HK-2 (cell line): ENCODE results near the gene GSG1L2.

Source experiments
- DNase-seq: peaks from one replicate; pipeline ENCODE4 v3.0.0-alpha.2; 2018; ENCODE audit not compliant: unreplicated experiment

Gene GSG1L2

DNA sequence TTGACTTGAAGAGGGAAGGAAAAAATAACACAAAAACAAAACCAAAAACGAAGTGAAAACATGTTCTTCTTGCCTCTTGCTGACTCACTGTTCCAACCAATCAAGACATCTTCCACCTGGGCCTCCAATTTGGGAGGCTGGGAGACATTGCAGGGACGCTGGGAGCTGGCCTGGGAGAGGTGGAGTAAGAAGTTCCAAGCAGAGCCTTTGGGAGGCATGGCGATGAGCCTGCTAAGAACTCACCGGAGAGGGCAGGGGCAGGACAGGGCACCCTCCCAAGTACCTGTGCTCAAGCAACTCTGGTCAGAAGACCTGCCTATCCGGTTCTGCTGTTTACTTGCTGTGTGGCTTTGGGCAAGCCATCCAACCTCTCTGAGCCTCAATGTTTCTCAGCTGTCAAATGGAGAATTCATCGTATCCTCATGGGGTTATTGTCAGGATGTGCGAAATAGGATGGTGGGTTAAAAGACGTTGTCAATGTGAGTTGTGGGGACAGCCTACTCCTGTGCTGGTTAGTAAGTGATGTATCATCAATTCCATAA lies 3.0 kb upstream of the GSG1L2 start:
- no peak for DNase-seq

DNA sequence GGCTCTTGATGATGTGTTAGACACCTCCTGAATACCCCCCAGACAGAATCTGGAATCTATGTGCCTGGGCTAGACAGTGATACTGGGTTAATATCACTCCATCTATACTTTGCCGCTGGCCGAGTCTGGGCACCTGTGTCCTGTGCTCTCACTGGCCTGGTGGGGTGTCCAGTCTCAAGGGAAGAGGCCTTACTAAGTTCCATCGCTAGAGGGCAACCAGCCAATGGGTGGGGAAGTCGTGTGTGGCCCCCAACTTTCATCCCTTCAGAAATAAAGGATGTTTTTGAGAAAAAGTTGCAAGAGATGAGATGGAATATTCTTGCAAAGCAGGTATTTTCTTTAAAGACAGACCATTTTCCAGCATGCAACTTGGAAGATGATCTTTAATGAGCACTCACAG lies 2.2 kb upstream of the GSG1L2 start:
- DNase-seq, result no peak

DNA sequence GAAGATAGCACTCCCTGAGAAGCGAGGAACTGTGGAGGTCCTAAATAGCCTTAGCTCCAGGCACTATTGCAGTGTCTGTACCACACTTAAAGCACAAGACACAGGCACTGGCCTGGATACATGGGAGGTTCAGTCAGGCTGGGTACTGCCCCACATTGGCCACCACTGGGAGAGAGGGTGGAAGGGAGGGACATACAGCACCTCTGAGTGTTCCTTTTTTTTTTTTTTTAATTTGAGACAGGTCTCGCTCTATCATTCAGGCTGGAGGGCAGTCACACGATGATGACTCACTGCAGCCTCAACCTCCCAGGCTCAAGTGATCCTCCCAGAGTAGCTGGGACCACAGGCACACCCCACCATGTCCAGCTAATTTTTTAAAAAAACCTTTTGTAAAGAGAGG lies 1.4 kb downstream of the GSG1L2 start:
- no peak for DNase-seq

DNA sequence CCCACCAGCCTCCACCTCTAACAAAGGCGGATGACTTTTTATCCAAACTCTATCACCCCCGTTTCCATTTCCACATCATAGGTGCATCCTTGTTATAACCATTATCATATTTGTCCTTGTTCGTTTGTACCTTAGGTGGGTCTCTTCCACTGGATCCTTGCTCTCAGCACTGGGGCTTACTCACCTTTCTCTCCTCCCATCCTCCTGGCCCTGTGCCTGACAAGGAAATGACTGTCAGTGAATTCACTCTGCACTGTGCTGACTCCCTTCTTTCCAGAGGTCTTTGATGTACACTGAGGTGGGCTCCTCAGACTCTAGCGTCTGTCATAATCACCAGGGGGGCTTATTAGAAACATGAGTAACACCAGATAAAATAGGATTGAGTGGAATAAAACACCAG lies 3.1 kb downstream of the GSG1L2 start:
- no peak for DNase-seq

DNA sequence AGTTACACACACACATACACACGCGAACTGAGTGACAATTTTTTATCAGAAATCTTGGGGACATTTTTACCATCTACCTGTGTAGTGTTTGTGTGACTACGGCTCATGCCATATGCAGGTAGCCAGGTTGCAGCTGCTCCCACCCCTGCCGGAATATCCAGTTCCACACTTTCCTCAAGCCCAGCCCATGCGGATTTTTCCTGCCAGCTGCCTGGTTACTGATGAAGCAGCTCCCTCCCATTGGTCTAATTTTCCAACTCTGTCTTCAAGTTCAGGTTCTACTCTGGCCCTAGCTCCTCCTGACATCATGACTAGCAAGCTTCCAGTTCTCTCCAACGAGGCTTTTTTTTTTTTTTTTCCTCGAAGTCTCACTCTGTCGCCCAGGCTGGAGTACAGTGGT lies 4.8 kb downstream of the GSG1L2 start:
- DNase-seq, result no peak

DNA sequence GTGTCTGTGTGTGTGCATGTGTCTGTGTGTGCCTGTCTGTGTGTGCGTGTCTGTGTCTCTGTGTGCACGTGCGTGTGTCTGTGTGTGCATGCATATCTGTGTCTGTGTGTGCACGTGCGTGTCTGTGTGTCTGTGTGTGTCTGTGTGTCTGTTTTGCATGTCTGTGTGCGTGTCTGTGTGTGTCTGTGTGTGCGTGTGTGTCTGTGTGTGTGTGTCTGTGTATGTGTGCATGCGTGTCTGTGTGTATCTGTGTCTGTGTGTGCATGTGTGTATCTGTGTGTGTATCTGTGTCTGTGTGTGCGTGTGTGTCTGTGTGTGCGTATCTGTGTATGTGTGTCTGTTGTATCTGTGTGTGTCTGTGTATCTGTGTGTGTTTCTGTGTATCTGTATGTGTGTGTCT lies 5.4 kb downstream of the GSG1L2 start:
- DNase-seq, result no peak

DNA sequence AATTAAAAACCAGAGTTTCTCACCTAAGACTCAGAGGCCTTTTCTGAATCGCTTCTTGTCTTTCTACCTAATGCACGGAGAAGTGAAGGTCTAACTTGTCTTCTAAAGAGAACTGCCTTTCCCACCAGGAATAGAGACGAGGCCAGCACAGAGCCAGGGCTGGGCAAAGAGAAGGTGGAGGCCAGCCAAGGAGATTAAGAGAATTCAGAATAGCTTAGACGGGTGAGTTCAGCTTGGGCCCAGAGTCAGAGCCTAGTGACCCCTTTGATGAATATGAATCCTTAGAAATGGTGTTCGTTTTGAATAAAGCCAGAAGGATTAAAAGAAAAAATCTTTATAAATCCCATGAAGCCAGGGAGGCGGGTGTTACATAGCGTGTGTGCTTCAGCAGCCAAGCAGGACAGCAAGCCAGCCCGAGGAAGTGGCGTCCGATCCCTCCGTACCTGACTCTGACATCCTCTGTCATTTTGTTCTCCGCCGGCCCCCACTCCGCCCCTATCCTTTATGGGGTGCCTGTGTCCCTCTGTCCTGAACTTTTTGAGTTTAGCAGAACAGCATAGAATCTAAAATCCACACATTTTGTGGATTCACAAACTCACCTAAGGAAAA lies 7.4 kb downstream of the GSG1L2 start:
- no peak for DNase-seq

DNA sequence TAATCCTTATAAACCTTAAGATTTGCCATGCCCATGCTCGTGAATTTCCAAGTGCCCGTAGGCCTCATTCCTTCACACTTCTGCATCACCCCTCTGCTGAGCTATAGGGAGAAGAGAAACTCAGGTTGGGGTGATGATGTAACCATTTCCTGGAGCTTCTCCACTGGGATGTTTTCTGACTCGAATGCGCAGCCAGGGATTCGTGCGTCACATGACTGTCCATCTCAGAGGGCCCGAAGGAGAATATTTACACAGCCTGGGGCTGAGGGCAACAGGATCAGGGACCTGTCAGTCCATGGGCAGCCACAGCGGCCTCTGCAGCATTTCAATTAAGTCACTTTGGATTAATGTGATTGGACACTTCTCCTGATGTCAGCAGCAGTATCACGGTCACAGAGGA lies 8.7 kb downstream of the GSG1L2 start:
- DNase-seq, result no peak

DNA sequence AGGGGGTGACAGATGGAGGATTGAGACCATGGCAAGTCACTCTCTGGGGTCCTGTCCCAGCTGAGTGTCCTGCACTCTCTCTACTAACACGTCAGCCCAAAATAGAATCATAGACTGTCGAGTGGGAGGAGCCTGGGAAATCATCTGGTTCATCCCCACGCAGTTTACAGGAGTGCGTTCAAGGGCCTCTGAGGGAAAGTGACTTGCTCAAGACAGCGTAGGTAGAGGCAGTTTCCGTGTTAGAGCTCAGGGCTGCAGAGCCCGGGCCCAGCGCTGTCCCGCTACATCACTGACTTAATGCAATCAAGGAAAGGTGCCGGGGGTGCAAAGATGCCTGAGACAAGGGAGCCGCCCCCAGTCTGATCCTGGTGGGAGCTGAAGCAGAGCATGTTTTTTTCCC lies 10.3 kb downstream of the GSG1L2 start:
- DNase-seq, result no peak

DNA sequence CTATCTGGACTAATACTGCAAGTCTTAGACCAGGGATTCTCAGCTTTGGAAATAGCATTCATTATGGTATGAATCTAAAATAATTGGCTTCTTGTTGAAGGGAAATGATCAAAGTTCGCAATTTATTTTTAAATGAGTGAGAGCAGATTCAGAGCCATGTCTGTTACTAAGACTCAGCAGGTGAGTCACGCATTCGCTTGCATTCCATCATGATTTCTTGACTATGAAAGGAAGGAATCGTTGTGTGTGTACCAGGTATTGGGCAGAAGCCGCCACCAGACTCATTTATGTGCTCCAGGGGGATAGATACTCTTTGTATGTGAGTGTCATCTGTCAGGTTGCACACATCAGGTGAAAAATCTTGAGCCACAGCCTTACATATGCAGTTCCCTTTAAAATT lies 10.8 kb downstream of the GSG1L2 start:
- DNase-seq, result no peak

DNA sequence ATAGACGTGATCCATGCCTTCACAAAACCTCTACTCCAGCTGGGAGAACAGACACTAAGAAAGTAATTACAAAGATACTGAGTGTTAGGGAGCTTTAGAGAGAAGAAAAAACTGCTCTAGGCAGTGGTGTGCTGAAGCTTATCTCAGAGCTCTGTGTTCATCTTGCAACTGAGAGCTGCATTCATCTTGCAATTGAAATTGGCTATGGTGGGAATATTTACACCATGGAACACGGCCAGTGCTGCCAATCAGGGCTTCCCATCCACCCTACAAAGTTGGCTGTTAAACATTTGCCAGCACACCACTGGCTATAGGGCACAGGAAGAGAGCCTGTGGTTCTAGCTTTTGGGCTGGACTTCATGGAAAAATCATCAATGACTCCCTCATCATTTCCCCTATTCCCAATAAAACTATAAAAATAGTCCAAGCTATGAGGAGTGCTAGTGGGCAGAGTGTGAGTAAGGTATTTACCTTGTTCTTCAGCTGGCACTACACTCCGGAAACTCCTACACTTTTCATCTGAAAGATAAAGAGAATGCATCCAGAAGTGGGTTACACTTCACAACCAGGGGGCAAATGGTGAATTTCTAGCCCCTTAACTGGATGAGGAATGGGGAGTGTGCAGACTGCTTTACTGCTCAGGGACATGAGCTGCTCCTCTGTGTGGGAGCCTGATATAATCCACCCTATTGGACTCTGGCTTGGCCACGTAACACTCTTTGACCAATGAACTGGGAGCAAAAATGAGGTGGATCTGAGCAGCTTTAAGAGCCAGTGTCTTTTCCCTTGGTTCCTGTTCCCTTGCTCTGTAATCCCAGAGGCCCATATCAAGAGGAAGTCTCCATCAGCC lies 11.6 kb downstream of the GSG1L2 start:
- no peak for DNase-seq

DNA sequence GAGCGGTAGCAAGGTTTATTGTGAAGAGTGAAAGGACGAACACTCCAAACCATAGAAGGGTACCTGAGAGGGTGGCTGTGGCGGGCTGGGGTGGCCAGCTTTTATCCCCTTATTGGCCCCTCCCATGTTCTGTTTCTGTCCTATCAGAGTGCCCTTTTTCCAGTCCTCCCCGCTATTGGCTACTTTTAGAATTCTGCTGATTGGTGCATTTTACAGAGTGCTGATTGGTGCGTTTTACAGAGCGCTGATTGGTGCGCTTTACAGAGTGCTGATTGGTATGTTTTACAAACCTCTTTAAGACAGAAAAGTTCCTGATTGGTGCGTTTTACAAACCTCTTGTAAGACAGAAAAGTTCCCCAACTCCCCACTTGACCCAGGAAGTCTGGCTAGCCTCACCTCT lies 12.5 kb downstream of the GSG1L2 start:
- no peak for DNase-seq

DNA sequence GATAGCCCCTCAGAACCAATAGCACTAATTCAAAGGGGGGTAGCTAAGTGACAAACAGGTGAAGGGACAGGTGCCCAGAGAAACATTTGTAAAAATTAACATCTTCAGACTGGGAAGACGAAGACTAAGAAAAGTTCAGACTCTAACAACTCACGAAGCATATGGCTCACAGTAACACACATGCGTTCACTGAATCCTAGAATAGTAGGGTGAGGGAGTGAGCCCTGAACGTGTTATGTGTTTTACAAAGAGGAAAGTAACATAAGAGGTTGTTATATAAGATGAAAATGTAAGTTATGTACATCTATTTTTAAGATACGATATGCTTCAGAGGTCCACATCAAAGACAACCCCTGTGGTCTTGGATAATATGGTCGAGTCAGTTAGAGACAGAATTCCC lies 15.2 kb downstream of the GSG1L2 start:
- no peak for DNase-seq

DNA sequence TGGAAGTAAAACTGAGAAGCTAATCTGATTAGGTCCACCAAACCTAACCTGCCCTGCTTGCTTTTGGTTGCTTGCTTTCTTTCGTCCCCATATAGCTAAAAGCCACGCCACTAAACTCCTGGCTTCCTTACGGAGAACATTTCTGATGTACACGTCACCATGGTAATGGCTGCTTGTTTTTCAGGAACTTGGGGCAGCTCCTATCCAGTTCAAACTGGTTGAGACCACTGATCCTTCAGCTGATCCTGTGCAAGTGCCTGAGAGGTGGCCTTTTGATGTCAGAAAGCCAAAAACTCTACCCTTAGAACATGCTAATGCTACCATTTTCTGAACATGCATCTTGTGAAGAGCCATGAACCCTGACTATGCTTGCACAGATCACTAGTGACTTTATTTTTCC lies 16.1 kb downstream of the GSG1L2 start:
- no peak for DNase-seq

DNA sequence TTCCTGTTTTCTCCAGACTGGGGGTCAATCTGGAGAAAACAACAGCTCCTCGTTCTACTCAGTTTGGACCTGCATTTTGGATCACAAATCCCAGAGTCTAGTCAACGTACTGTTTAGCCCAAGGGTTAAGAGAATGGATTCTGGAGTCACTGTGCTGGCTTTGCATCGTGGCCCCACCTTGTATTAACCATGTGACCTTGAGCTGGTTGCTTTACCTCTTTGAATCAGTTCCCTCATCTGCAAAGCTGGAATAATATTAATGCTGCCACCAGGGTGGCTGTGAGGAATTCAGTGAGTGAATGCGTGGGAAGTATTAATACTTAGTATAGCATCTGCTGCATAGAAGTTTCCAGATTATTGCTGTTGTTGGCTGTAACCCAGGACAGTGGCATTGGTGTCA lies 19.2 kb downstream of the GSG1L2 start:
- no peak for DNase-seq

DNA sequence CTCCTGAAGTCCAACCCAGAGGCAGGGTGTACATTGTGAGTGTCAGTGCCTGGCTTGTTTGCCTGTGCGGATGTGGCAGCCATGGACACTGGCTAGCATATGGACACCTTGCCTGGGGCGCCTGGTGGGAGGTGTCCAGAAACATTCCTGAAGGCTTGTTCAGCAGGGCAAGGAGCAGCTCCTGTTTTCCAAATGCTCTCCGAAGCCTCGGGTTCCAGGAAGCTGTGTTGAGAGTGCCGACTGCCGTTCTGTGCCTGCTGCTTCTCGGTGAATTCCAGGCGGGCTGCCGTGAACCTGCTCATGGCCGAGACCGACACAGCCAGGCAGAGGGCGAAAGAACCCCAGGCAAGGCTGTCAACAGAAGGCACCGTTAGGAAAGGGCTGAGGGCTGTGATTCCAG lies 19.6 kb downstream of the GSG1L2 start:
- DNase-seq, result no peak

DNA sequence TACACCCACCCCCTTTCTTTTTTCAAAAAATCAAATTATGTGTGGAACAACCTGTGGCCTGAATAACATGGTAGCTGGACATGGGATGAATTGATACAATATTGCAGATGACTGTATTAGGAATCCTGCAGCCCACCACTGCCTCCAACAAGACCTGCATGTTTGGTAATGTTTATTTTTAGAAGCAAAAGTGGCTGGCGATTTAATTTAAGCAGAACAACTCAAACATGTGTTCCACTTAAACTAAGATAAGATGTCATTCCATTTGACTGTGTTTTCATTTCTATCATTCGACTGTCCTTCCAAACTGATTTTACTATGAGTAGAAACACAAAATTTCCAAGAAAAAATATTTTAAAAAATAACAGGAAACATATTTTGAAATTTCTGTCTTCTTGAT lies 20.4 kb downstream of the GSG1L2 start:
- DNase-seq, result no peak

DNA sequence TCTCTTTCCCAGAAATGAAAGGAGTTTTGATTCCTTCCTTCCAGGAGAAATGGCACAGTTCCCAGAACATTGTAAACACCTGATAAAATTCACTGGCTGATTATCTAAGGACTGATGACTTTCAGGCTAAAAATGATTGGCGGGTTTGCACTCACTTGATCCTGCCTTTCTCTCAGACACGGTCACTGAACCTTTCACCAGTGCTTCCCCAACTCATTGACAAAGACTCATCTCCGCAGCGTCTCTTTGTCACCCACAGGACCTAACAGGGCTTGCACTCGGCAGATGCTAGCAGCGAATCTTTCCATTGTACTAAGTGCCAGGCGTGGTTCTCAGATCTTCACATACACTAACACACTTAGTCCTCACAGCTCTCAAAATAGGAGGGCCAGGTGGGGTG lies 23.2 kb downstream of the GSG1L2 start:
- DNase-seq, result no peak

DNA sequence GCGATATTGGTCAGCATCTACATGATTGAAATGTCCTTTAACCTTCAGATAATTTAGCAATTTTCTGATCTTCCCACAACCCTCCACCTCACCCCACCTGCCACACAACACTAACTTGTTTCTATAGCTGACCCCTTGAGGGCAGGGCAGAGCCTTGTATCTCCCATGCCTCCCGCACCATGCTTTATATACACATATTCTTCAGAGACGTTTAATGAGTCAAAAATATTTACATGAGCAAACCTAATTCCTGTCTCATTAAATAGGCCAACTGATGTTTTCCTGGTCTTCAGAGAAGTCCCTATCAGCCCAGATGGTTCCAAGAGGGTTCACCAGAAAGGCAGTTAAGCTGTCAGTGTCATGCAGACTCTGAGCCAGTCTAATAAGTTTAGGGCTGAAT lies 23.9 kb downstream of the GSG1L2 start:
- no peak for DNase-seq

DNA sequence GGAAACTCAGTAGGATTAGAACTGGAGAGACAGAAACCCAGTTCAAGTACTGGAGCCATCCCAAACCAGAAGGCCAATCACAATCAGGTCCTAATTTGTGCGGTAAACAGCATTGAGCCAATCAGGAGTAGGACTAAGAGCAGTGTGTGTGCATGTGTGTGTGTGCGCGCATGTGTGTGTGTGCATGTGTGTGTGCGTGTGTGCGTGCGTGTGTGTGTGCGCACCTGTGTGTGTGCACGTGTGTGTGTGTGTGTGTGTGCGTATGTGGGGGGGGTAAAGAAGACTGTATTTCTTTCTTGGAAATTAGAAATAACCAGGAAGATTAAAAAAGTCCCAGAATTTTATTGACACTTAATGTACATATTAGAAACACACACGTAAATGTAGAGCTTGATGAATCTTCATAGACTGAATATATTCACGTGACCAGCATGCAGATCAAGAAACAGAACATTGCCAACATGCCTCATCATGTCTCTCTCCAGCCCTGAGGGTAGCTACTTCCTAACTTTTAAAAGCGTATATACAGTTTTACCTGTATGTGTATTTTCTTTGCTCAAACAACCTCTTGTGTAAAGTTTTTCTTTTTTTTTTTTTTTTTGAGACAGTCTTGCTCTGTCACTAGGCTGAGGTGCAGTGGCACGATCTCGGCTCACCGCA lies 29.6 kb downstream of the GSG1L2 start:
- DNase-seq, result no peak

DNA sequence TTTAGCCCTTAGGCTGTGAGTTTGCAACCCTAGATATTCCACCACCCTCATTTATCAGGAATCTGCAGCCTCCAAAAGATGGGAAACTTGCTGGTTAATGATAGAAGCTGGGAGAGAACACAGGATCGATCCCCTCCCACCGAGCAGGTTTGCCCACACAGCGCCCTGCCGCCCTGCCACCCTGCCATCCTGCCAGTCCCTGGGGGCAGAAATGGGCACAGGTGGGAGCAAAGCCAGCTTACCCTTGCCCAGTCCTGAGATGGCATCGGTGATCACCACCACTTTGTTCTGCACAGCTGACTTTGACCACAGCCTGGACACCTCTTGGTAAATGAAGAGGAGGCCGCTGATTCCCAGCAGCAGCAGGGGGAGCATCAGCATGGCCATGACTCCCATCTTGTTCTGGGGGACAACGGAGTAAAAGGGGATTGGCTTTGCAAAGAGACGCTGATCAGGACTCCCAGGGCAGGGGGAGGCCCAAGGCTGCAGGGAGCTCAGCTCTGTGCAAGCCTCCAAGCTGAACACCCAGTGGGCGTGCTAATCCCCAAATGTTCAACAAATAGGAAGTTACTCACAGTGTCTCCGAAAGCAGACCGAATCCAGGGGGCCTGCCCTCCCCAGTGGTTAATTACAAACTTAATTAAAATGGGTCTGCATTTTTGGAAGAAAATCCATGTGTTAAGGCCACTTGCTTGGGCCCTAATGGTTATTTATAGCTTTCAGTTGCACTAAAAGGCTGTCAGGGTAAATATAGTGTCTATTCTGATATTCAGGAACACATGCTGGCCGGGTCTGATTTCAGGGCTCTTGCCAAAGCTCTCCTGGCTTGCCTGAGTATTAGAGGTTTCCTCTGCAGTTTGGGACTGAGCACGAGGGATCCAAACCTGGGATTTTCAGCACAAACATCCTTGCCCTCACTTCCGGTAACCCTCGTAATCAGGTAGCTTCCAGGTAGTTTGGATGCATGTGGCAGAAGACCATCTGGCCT lies 30.7 kb downstream of the GSG1L2 start, which contains the start of gene DHRS7C:
Gene DHRS7C (minus strand): TSS at position 704 of the 988 bp plus-strand sequence. CDS start 308 bp downstream, at position 396.
- DNase-seq, result no peak

DNA sequence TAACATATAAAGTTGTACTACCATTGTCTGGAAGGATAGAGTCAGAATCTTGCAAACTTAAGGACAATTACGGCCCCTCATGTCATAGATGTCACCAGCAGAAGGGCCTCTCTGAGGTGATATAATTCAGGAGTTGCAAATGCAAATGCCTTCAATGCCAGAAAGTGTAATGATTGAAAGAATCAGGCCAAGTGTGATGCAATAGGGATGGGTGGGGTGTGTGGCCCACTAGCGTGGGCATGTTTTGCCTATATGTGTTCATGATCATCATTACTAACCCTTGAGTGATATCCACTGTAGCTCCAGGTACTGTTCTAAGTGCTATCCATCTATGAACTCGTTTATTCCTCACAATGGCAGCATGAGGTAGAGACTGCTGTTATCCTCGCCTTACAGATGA lies 31.6 kb downstream of the GSG1L2 start:
- DNase-seq, result no peak
